Inferior parietal cortex (tissue), 1 donor: ENCODE results near the gene HELQ.
A peak's percentile ranks its signal among the peaks of the same experiment; 100 is the strongest.
"Not testable (repeated sequence)": the region's sequence is repeated elsewhere in the genome, so short reads cannot be mapped to it uniquely, and the experiment has no call there.

Experiments
- DNase-seq: peaks from one replicate; pipeline ENCODE4 v3.0.0-alpha.2; 2016; ENCODE audit errors: extremely low spot score

The HELQ gene, protein sequence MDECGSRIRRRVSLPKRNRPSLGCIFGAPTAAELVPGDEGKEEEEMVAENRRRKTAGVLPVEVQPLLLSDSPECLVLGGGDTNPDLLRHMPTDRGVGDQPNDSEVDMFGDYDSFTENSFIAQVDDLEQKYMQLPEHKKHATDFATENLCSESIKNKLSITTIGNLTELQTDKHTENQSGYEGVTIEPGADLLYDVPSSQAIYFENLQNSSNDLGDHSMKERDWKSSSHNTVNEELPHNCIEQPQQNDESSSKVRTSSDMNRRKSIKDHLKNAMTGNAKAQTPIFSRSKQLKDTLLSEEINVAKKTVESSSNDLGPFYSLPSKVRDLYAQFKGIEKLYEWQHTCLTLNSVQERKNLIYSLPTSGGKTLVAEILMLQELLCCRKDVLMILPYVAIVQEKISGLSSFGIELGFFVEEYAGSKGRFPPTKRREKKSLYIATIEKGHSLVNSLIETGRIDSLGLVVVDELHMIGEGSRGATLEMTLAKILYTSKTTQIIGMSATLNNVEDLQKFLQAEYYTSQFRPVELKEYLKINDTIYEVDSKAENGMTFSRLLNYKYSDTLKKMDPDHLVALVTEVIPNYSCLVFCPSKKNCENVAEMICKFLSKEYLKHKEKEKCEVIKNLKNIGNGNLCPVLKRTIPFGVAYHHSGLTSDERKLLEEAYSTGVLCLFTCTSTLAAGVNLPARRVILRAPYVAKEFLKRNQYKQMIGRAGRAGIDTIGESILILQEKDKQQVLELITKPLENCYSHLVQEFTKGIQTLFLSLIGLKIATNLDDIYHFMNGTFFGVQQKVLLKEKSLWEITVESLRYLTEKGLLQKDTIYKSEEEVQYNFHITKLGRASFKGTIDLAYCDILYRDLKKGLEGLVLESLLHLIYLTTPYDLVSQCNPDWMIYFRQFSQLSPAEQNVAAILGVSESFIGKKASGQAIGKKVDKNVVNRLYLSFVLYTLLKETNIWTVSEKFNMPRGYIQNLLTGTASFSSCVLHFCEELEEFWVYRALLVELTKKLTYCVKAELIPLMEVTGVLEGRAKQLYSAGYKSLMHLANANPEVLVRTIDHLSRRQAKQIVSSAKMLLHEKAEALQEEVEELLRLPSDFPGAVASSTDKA

DNA sequence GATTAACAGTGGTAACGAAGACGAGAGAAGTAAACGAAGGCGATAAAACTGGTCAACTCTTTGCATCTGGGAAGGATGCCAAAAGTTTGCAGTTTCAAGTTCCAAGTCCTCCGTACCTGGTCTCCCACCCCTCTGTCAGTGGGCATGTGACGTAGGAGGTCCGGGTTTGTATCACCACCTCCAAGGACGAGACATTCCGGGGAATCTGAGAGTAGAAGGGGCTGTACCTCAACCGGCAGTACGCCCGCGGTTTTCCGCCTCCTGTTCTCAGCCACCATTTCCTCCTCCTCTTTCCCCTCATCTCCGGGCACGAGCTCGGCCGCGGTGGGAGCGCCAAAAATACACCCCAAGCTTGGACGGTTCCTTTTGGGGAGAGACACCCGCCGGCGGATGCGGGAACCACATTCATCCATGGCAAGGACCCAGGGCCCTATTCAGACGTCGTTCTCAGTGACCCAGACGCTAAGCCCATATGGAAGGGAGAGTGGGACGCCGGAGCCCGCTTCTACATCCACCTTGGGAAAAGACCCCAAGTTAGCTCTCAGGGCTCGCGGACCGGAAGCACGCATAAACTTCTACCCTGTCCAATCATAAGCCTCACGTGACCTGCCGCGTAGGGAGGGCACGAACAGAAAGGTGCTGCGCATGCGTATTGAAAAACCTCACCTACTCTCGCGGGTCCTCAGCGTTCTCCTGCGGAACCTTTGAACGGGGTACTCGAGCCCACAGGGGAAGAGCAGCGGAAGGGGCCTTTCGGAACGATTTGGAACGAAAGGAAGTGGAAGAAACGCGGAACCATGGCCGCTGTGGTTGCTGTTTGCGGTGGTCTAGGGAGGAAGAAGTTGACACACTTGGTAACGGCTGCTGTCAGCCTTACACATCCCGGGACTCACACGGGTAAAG is at the start of gene HELQ, which contains the start of gene MRPS18C:
TSS of gene HELQ (minus strand) at position 543 of the 903 bp plus-strand sequence. CDS start at position 413, 130 bp downstream.
TSS of gene MRPS18C (plus strand) at position 778 of the 903 bp plus-strand sequence. CDS start at position 798, 20 bp downstream.
- DNase-seq, result peak; percentile 100

DNA sequence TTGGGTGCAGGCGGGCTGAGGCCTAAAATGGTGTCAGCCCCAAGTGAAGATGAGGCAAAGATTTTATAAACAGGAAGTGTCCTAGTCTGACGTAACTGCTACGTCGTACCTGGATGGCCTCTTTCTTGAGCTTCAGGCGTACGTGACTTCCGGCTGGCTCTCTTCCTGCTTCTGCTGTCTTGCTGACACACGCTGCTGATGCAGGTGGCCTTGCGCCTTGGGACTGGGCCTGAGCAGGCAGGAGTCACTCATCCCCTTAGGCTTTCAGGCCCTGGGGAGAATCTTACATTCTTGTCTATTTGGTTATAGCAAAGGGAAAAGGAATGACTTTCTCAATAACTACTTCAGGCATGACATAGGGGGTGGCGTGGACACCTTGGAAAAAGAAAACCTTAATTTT is 49.4 kb upstream of the HELQ start:
- no peak for DNase-seq

DNA sequence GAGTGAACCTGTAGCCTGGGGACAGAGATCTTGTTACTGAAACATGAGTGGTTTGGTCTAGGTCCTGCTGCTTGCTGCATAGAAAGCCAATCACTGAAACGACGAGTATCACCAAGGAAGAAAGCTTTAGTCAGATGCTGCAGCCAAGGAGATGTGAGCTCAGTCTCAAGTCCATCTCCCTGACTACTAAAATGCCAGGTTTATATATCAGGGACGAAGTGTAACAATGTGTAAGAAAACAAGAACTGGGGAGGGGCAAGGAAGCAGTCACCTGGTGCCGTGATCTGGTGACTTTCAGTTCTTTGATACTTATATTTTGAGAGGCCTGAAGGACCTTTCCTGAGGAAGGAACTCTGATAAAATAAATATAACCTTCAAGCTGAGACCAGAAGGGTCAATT is 48.9 kb upstream of the HELQ start:
- no peak for DNase-seq

DNA sequence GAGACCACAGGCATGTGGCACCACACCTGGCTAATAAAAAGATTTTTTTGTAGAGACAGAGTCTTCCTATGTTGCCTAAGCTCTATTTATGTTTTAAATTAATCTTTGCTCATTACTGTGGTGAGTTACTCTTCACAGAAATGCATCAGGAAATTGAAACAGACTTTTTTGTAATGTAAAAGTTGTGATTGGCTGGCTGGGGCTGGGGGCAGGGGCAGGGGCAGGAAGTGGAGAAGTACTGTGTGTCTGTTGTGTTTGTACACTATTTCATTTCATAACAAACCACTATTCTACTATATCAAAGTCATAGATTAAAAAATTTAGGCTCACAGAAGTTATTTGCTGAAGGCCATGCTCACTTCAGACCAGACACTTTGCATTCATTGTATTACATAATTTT is 48.4 kb upstream of the HELQ start:
- DNase-seq, result no peak

DNA sequence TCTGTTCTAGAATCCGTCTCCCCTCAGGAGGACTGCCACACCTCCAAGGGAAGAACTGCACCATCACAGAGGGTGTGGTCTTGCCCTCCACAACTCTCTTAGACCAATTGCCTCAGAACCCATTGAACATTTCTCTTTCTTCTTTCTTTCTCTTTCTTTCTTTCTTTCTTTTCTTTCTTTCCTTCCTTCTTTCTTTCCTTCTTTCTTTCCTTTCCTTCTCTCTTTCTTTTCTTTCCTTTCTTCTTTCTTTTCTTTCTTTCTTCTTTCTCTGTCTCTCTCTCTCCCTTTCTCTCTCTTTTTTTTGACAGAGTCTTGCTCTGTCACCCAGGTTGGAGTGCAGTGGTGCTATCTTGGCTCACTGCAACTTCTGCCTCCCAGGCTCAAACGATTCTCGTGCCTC is 46.0 kb upstream of the HELQ start:
- not testable (repeated sequence) for DNase-seq

DNA sequence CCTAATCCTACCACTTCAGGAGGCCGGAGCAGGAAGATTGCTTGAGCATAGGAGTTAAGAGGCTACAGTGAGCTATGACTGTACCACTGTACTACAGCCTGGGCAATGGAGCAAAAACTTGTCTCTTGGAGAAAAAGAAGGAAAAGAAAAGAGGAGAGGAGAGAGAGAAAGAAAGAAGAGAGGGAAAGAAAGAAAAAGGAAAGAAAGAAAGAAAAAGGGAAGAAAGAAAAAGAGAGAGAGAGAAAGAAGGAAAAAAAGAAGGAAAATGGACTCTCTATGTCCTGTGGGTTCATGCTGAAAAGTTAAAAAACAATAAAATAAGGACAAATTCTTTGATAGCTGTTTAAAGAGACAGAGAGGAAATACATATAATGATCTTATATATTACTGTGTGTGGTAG is 42.6 kb upstream of the HELQ start:
- DNase-seq, result no peak

DNA sequence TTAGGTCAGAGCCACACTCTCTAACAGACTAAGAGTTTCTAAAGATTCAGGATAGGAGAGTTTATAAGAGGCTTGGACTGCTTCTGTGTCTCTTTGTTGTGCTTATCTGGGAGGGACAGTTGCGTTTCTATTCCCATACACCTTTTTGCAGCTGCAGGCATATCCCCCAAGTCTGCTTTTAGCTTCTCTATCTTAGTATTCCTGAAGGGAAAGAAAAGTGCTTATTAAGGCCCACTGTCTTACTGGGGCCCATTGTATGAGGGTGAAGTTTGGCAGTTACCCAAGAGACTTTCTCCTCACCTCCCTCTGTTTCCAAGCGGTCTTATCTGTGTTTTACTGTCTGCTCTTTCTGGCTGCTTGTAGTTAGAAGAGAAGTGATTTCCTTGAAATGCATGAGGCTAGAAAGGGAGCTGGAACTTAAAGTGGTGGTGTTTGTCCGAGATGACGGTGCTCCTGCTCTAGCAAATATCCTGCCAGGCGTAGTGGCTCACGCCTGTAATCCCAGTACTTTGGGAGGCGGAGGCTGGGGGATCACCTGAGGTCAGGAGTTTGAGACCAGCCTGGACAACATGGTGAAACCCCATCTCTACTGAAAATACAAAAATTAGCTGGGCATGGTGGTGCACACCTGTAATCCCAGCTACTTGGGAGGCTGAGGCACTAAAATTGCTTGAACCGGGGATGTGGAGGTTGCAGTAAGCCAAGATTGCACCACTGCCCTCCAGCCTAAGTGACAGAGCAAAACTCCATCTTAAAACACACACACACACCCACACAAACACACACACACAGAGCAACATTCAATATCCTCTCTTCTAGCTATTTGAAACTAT is 40.7 kb upstream of the HELQ start:
- not testable (repeated sequence) for DNase-seq

DNA sequence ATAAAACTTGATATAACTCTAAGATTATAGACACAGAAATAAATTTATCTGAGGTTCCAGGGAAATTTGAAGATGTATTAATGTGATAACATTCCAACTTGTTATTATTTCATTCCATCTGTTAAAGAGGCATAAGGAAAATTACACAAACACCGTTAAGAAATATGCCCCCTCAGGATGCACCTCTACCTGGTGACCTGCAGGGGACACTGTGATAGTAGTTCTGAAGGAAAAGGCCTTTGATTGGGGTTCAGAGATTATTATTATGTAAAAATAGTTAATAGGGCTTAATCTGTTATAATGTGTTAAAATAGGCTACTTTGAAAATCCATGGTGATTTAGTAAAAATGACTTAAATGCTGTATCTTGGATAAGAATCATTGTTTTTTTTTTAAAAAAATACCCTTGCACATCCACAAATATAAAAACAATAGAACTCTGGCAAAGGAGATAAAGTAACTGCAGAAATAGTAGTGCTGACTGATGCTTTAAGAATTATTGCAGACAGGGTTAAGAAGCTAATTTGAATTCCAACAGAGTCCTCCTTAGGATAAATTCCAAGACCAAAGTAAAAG is 35.3 kb upstream of the HELQ start:
- DNase-seq, result no peak

DNA sequence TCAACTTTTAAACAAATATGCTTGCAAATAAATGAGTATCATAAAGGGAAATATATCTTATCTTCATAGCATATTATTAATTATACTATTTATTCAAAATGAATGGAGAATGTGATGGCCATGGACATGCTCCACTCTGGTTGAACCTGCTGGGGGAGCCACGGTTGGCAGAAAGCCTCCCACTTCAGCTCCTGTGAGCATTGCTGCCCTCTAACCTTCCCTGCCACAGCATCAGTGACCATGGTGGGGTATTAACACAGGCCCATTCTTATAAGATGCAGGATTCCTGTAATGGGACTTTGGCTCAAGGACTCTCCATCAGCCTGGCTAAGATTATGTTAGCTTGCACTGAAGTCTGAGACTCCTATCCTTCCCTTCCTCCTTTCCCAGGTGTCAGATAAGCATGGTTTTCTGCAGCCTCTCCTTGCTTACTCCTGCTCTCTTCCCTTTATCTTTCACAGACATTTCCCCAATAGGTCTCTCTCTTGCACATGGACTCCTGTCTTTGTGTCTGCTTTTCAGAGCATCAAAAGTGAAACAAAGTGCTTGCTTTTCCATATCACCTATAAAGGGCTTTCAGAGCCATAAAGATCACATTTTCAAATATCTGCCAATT is 34.2 kb upstream of the HELQ start:
- no peak for DNase-seq

DNA sequence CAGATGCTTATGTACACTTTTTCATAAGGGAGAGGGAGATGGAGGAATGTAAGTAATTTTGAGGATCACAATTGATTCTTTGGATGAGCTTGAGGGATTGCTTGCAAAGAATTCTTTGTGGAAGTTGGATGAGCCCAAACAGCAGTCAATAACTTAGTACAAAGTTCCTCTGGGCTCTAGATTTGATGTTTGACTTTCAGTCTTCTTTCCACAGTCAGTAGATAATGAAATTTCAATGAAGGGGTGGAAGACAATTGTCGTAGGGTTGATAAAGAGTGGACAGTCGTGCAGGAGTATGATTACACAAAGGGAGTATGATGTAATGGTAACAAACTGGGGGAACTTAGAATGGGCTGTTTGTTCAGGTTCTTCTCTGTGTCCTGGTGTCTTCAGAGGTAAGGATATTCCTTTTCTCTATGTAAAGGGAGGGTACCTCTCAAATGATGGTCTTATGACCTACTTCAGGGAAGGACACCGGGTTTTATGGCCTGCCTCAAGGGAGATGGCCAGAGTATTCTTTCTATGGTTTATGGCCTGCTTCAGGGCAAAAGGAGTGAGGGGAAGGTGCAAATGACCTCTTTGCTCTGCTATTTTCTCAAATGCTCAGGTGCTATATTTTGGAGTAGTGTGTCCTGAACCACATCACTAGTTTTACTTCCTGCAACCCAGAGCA is 31.0 kb upstream of the HELQ start:
- no peak for DNase-seq

DNA sequence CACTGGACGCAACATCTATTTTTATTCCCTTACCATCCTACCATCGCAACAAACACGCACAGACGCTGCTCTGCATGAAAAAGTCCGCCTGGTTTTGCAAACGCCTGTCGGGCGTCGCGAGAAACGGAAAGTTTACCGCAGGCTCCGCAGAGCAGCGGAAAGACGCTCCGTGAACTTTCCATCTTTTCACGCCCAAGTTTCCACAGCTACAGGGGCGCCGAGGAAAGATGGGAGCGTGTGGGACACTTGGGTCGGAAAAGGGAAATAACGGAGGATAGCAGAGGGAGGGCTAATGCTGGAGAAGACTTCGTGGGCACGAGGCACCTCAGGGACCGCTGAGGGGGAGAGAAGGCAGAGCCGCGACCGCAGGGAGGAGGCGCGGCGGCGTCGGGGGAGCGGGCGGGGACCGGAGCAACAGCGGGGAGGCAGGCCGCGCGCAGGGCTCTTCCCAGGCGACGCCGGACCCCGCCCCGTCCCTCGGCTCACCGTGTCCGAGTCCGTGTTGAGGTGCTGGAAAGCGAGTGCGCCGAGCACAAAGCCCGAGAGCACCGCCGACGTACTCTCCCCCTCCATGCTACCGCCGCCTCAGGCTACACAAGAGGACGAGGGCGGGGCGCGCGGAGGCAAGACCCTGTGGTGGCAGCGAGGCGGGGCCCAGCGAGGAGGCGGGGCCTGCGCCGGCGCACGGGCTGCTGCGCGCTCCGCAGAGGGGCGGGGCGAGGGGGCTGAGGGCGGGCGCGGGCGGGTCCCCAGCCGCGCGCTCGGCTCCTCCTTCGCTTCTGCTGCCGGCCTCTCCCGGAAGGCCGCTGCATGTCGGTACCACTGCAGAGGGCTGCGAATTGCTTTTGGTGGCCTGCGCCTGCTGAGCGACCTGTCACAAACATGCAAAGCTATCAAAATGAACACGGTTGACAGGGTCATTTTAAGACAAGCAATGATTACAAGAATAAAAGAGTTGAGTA is 29.2 kb upstream of the HELQ start, which contains the start of gene ABRAXAS1:
TSS of gene ABRAXAS1 (minus strand) at position 601 of the 962 bp plus-strand sequence. CDS start at position 573, 28 bp downstream.
- DNase-seq, result peak; percentile 90

DNA sequence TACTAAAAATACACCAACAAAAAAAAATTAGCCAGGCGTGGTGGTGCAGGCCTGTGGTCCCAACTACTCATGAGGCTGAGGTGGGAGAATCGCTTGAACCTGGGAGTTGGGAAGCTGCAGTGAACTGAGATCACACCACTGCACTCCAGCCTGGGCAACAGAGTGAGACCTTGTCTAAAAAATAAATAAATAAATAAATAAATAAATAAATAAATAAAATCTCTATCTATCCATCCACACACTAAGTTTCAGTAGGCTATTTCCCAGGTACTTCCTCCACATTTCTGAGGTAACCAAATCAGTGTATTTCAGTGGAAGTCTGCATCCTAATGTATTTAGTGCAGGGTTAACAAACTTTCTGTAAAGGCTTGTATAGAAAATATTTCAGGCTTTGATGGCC is 18.3 kb upstream of the HELQ start:
- no peak for DNase-seq

DNA sequence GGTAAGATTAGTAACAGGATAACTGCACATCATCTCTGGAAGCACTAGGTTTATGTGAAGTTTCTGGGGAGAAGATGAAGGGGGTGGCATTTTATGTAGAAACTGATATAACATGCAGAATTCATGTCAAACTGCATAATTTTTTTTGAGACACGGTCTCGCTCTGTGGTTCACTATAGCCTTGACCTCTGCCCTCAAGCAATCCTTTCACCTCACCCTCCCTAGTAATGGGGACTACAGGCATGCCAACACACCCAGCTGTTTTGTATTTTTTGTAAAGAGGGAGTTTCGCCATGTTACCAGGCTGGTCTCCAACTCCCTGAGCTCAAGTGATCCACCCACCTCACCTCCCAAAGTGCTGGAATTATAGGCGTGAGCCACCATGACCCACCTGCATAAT is 17.8 kb upstream of the HELQ start:
- no peak for DNase-seq

DNA sequence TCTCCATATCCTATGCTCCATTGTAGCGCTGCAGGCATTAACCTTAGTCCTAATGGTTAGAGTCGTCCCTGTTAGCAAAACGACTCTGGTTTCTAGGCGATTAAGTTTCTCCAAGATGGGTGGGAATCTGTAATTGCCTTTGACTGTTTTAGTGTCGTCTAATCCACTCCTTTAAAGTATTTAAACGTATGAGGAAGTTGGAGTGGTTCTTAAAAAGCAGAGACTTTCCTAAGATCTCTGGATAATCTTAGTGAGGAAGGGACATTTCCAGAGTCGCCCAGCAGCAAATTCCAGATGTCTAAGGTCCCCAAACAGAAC is 520 bp upstream of the HELQ start:
- no peak for DNase-seq

DNA sequence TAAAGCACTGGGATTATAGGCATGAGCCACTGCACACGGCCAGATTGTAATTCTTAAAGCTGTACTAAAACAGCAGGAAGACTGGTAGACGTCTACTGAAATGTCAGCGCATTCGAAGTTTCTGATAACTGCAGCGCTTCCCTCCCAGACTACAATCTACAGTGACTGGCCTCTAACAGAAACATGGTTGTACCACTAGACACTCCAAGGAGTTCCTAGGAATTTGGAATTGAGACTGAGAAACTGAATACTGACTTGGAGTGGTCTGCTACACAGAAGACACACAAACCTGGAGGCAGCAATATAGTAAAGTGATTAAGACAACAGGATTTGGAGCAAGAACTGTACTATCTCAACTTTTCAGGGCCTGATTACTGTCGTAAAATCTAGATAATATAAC is 937 bp downstream of the HELQ start:
- peak; percentile 25 for DNase-seq

DNA sequence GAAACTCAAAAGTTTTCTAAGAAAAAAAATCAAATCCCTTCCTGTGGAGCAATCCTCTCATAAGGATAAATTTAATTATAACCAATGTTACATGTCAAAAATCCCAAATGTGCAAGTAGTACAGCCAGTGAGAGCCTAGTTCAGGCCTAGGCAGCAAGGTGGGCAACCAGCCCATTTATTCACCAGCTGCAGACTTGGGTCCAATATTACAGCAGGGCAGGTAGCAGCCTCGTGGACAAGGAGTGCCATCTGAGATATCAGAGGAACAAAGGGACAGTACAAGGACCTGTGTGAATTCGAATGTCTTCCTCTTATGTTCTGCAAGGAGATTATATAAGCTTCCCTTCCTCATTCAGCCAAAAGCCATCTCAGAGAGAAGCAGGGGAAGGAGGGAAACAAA is 6.6 kb downstream of the HELQ start:
- no peak for DNase-seq

DNA sequence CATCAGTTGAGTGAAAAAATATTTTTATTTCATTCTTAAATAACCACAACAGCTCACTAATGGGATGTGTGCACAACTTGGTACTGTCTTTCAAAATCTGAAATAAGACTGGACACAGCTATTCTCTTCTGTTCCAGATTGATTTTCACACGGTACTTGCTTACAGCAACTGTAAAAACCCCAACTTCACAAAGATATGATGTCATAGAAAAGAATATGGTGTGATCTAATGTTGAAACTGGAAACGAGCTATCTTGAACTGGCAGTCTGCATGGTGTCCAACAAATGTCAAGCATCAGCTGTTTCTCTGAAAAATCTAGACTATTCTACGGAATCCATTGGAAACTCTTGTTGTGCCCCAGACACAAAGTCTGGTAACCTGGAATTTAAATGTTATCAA is 14.7 kb downstream of the HELQ start:
- no peak for DNase-seq
